A673 (cell line): ENCODE measurements around the gene ADNP2. TPM values are rescaled to one million over a fixed set of nuclear protein-coding genes. Genes with fewer than 3 reads are reported as not detected.
A peak's percentile ranks its signal among the peaks of the same experiment; 100 is the strongest.

ENCODE experiments used
- BruUV-seq: library from RNA; stranded (reverse); fragments of 400-500 nt; replicated peaks from 2 replicates; lab custom pipeline; 2021; lab: Mats Ljungman, UMichigan
- CTCF ChIA-PET: fragments of 300-600 bp; sonication (Branson Sonifier 250); formaldehyde crosslinking; loops from one replicate; lab custom pipeline; 2022; ENCODE audit warnings: antibody characterized with exemption; lab: Charles Lee
- POLR2A ChIA-PET: fragments of 300-600 bp; sonication (Branson Sonifier 250); formaldehyde crosslinking; loops from one replicate; lab custom pipeline; 2022; ENCODE audit warnings: antibody characterized with exemption; ENCODE audit not compliant: low non-redundant PET; lab: Charles Lee
- DNase-seq: peaks from one replicate; pipeline ENCODE4 v3.0.0-alpha.2; 2015; ENCODE audit warnings: low spot score
- H3K27ac ChIP-seq: fragments of 200-600 bp; sonication (generic); 2 replicates; pipeline ENCODE4 v1.5.1; 2016; ENCODE audit warnings: mixed run types, low read depth, mild to moderate bottlenecking, mixed read lengths, antibody characterized with exemption, low read length; ENCODE audit not compliant: poor library complexity, severe bottlenecking
- H3K27me3 ChIP-seq: fragments of 200-600 bp; sonication (generic); replicated peaks from 2 replicates; pipeline ENCODE4 v1.6.1; 2017; ENCODE audit warnings: mixed run types, low read depth, mild to moderate bottlenecking, mixed read lengths, antibody characterized with exemption, low read length; ENCODE audit not compliant: insufficient read depth, poor library complexity
- H3K36me3 ChIP-seq: fragments of 200-600 bp; sonication (generic); 2 replicates; pipeline ENCODE4 v1.6.1; 2016; ENCODE audit warnings: mixed run types, mild to moderate bottlenecking, mixed read lengths, antibody characterized with exemption, low read length; ENCODE audit not compliant: insufficient read depth, poor library complexity, severe bottlenecking
- H3K4me1 ChIP-seq: fragments of 200-600 bp; sonication (generic); 2 replicates; pipeline ENCODE4 v1.6.1; 2017; ENCODE audit warnings: mixed run types, mild to moderate bottlenecking, mixed read lengths, antibody characterized with exemption, low read length; ENCODE audit not compliant: insufficient read depth, poor library complexity, severe bottlenecking
- H3K4me3 ChIP-seq: fragments of 200-600 bp; sonication (generic); 2 replicates; pipeline ENCODE4 v1.5.1; 2016; ENCODE audit warnings: low read depth, mixed run types, mild to moderate bottlenecking, mixed read lengths, low read length; ENCODE audit not compliant: poor library complexity, severe bottlenecking
- H3K9me3 ChIP-seq: fragments of 200-600 bp; sonication (generic); 2 replicates; pipeline ENCODE4 v1.6.1; 2016; ENCODE audit warnings: mixed run types, low read depth, mild to moderate bottlenecking, mixed read lengths, antibody characterized with exemption, low read length; ENCODE audit not compliant: poor library complexity, severe bottlenecking
- EZH2 ChIP-seq: fragments of 200-600 bp; sonication (generic); IDR thresholded peaks from 2 replicates; pipeline ENCODE4 v1.6.1; 2017; ENCODE audit warnings: borderline replicate concordance, low read depth, mild to moderate bottlenecking, mixed read lengths, antibody characterized with exemption, low read length; ENCODE audit not compliant: poor library complexity, severe bottlenecking
- intact Hi-C: fragments of 100-400 bp; cut with micrococcal nuclease; formaldehyde crosslinking; loops from one replicate; pipeline ENCODE4 v1.10.0; 2022; ENCODE audit not compliant: unreplicated experiment
- total RNA-seq: library from RNA; stranded (reverse); gene quantifications from 2 replicates; pipeline ENCODE4 v1.2.3, GENCODE V29; 2021
- TF ChIP-seq, protein P1 (sequence below): fragments of 300-800, 200-600 bp; sonication (generic); conservative IDR thresholded peaks from 2 replicates; pipeline ENCODE4 v1.5.1; 2017; ENCODE audit warnings: low read depth, mild to moderate bottlenecking, antibody characterized with exemption, low read length, moderate library complexity, mixed read lengths

The ADNP2 gene
- total RNA-seq, 1 experiment from 2014 or later, result 27.5 TPM

DNA sequence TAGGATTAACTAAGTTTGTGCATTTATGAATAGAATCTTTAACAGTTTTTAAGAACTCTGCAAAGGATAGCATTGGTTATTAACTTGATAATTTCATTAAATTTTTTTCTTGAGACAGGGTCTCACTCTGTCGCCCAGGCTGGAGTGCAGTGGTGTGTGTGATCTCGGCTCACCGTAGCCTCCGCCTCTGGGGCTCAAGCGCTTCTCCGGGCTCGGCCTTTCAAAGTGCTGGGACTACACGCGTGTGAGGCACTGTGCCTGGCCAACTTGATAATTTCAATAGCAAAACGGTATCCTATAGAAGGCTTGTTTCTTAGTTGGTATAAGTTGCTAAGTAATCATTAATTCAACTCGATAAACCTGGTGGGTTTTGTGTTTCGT is 38.0 kb downstream of the ADNP2 start:
- no peak for DNase-seq
- intact Hi-C loops, result no loop called here
- POLR2A ChIA-PET, result interaction anchor here (0.6 kb wide), 1 partner anchor 9 kb away, joined by 5 read pairs; no protein-coding TSS in a partner anchor
- Histone ChIP-seq H3K27ac (peak overlapping the region; percentile 21), H3K27me3 (no peaks in the 10 kb centered on the region), H3K4me3 (peak overlapping the region; percentile 57), H3K4me1 (no peaks in the 10 kb centered on the region), H3K9me3 (no peaks in the 10 kb centered on the region), H3K36me3 (no peaks in the 10 kb centered on the region)
- TF ChIP-seq EZH2, result no peak
- TF ChIP-seq, protein P1, sequence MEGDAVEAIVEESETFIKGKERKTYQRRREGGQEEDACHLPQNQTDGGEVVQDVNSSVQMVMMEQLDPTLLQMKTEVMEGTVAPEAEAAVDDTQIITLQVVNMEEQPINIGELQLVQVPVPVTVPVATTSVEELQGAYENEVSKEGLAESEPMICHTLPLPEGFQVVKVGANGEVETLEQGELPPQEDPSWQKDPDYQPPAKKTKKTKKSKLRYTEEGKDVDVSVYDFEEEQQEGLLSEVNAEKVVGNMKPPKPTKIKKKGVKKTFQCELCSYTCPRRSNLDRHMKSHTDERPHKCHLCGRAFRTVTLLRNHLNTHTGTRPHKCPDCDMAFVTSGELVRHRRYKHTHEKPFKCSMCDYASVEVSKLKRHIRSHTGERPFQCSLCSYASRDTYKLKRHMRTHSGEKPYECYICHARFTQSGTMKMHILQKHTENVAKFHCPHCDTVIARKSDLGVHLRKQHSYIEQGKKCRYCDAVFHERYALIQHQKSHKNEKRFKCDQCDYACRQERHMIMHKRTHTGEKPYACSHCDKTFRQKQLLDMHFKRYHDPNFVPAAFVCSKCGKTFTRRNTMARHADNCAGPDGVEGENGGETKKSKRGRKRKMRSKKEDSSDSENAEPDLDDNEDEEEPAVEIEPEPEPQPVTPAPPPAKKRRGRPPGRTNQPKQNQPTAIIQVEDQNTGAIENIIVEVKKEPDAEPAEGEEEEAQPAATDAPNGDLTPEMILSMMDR, result no peak
- BruUV-seq, result no TSS peak
- CTCF ChIA-PET, result no interaction called here

DNA sequence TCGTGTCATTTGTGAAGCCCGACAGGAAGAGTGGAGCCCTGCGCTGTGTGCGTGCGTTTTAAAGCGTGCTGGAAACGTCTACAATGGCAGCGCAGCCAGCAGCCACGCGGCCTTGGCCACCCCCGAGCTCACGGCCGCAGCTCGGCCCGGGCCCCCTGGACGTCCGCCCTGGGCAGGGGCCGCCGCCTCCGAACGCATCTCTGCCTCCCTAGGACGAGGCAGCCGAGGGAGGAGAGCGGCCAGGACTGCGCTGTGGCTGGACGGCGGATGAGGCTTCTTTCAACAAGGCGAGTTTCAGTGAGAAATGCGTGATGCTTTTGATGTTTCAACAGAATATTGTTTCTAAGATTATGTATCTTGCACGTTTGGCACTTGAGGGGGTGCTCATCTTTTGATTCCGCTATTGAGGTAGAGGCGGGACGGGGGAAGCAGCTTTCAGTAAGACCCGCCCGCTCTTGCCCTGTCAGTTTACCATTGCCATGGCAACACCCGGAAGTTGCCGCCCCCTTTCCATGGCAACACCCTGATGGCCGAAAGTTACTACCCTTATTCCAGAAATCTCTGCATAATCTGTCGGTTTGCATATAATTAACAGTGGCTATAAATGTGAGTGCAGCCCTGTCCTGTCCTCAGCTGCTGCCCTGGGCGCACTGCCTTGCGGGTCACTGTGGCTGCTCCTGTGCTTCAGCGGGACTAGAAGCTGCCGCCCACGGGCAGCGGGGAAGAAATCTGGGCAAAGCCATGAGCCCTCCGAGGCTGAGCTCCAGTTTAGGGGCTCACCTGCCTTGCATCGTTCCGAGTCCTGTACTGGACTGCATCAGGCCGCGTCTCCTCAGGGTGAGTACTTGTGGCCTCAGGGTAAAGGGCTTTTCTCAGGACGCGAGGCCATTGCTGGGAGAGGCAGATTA is 38.6 kb downstream of the ADNP2 start:
- H3K36me3 ChIP-seq, result no peaks in the 10 kb centered on the region
- peak overlapping the region; percentile 21 for H3K27ac ChIP-seq

DNA sequence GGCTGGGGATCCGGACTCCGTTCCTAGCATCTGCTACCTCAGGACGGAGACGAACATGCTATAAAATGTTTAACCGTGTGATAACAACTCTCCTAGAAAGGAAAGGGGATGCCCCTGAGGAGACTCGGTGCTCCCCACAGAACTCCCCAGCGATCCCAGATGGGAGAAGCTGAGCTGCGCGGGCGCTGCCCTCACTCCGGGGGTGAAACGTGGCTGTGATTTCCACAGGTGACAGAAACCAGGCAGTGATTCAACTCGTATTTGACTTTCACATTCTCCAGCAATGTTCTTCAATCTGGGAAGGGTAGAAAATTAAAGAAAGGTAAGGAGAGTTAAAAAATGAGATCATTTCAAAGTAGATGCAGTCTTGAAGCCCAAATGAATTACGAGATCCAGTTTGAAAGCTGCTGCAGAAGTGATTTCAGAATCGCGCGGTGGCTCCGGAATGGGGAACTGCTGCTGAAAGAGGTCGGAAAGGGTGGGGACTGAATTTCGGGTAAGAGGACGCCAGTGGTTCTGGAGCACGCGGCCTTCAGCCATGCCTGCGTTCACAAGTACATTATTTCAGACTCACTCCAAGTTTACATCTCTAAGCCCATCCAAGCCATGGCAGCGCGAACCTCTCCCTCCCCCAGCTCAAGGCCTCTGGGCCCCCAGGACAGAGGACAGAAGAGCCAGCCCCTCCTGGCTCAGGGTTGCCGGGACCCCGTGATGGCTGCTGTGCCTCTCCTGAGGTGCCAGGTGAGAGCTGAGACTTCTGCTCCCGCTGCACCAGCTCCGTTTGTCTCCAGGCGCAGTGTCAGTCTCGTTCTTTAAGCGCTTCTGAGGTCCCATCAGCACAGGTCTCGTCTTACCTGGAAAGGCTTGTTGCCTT is 39.5 kb downstream of the ADNP2 start:
- no TSS peak for BruUV-seq
- peak overlapping the region; percentile 5 for H3K27ac ChIP-seq

More for the DNA sequence above, 38.6 kb downstream of the ADNP2 start:
- H3K27me3 ChIP-seq, result no peaks in the 10 kb centered on the region
- ChIA-PET POLR2A (no interaction called here), CTCF (interaction anchor here (1.2 kb wide), 1 partner anchor 10 kb away, joined by 3 read pairs; no protein-coding TSS in a partner anchor)
- BruUV-seq, result no TSS peak
- H3K4me1 ChIP-seq, result no peaks in the 10 kb centered on the region
- peak; percentile 93 for DNase-seq
- no peak for TF ChIP-seq EZH2
- TF ChIP-seq, protein P1, result no peak
- no peaks in the 10 kb centered on the region for H3K9me3 ChIP-seq
- intact Hi-C loops, result no loop called here
- peak overlapping the region; percentile 57 for H3K4me3 ChIP-seq

More for the DNA sequence above, 39.5 kb downstream of the ADNP2 start:
- Histone ChIP-seq H3K36me3 (no peaks in the 10 kb centered on the region), H3K4me3 (peak overlapping the region; percentile 57), H3K4me1 (no peaks in the 10 kb centered on the region), H3K9me3 (no peaks in the 10 kb centered on the region), H3K27me3 (no peaks in the 10 kb centered on the region)
- no peak for DNase-seq
- ChIA-PET CTCF (interaction anchor here (1.2 kb wide), 1 partner anchor 9 kb away, joined by 3 read pairs; no protein-coding TSS in a partner anchor), POLR2A (no interaction called here)
- TF ChIP-seq EZH2, result no peak
- TF ChIP-seq, protein P1, result no peak
- intact Hi-C loops, result no loop called here
